GM19023 (cell line): ENCODE results near the gene OR2T27.
"Not testable (repeated sequence)": the region's sequence is repeated elsewhere in the genome, so short reads cannot be mapped to it uniquely, and the experiment has no call there.

Source experiments
- ATAC-seq: cut with Tn5 transposase; IDR thresholded peaks from one replicate; pipeline ENCODE4 v1.9.1; 2021; ENCODE audit warnings: mild to moderate bottlenecking, moderate library complexity; ENCODE audit not compliant: unreplicated experiment

Gene OR2T27

GRCh38 chr1:248641583-248641982 is 13.7 kb downstream of the OR2T27 start:
- not testable (repeated sequence) for ATAC-seq

- peak; percentile 27 for ATAC-seq
Observed at GRCh38 chr1:248640906-248641305, 14.4 kb downstream of the OR2T27 start.

GRCh38 chr1:248639652-248640051 is 15.7 kb downstream of the OR2T27 start:
- peak; percentile 26 for ATAC-seq

GRCh38 chr1:248636612-248637011 is 18.7 kb downstream of the OR2T27 start:
- not testable (repeated sequence) for ATAC-seq

- not testable (repeated sequence) for ATAC-seq
Observed at GRCh38 chr1:248634991-248635390, 20.3 kb downstream of the OR2T27 start, which contains the start of gene OR2T11. OR2T11 (minus strand) TSS chr1:248635091; CDS start chr1:248627128, 7,963 bp downstream.

- ATAC-seq = no peak
Observed at GRCh38 chr1:248631354-248632008, 23.8 kb downstream of the OR2T27 start.

GRCh38 chr1:248630551-248630950 is 24.8 kb downstream of the OR2T27 start:
- no peak for ATAC-seq

GRCh38 chr1:248627971-248628844 is 27.1 kb downstream of the OR2T27 start:
- ATAC-seq = peak; percentile 95

GRCh38 chr1:248625971-248626370 is 29.4 kb downstream of the OR2T27 start:
- no peak for ATAC-seq

GRCh38 chr1:248625166-248625565 is 30.2 kb downstream of the OR2T27 start:
- ATAC-seq = no peak

GRCh38 chr1:248622570-248623001 is 32.7 kb downstream of the OR2T27 start:
- ATAC-seq = peak; percentile 86

GRCh38 chr1:248621770-248622169 is 33.6 kb downstream of the OR2T27 start:
- ATAC-seq = no peak

- no peak for ATAC-seq
Observed at GRCh38 chr1:248618878-248619277, 36.5 kb downstream of the OR2T27 start.

- no peak for ATAC-seq
Observed at GRCh38 chr1:248618119-248618518, 37.2 kb downstream of the OR2T27 start.

GRCh38 chr1:248613742-248614141 is 41.6 kb downstream of the OR2T27 start:
- ATAC-seq = no peak

GRCh38 chr1:248611883-248612414 is 43.4 kb downstream of the OR2T27 start:
- no peak for ATAC-seq

- no peak for ATAC-seq
Observed at GRCh38 chr1:248610301-248610700, 45.0 kb downstream of the OR2T27 start.
